MM.1S (cell line): Measurements from ENCODE around the gene MIPOL1.

Source experiments
- DNase-seq: peaks from one replicate; pipeline ENCODE4 v3.0.0-alpha.2; 2015
- H2AFZ ChIP-seq: fragments of 300-600 bp; sonication (generic); 2 replicates; pipeline ENCODE4 v1.6.0; 2016; ENCODE audit warnings: antibody characterized with exemption, low read length
- H3F3A ChIP-seq: fragments of 300-600 bp; sonication (generic); 2 replicates; pipeline ENCODE4 v1.6.1; 2016; ENCODE audit warnings: mild to moderate bottlenecking, antibody characterized with exemption, low read length, moderate library complexity, mixed read lengths; ENCODE audit not compliant: insufficient read depth
- H3K27ac ChIP-seq: fragments of 300-600 bp; sonication (generic); 2 replicates; pipeline ENCODE4 v1.5.1; 2016; ENCODE audit warnings: mild to moderate bottlenecking, low read length
- H3K27me3 ChIP-seq: fragments of 300-600 bp; sonication (generic); replicated peaks from 2 replicates; pipeline ENCODE4 v1.6.0; 2016; ENCODE audit warnings: low read length; ENCODE audit not compliant: insufficient read depth
- H3K36me3 ChIP-seq: fragments of 300-600 bp; sonication (generic); replicated peaks from 2 replicates; pipeline ENCODE4 v1.6.1; 2016; ENCODE audit warnings: mild to moderate bottlenecking, low read length, mixed read lengths; ENCODE audit not compliant: insufficient read depth
- H3K4me1 ChIP-seq: fragments of 300-600 bp; sonication (generic); 2 replicates; pipeline ENCODE4 v1.6.1; 2016; ENCODE audit warnings: low read length, mixed read lengths
- H3K4me2 ChIP-seq: fragments of 300-600 bp; sonication (generic); 2 replicates; pipeline ENCODE4 v1.6.0; 2016; ENCODE audit warnings: low read depth, low read length
- H3K4me3 ChIP-seq: fragments of 300-600 bp; sonication (generic); 2 replicates; pipeline ENCODE4 v1.5.1; 2016; ENCODE audit warnings: low read length, mixed read lengths
- H3K79me2 ChIP-seq: fragments of 300-600 bp; sonication (generic); 2 replicates; pipeline ENCODE4 v1.6.1; 2016; ENCODE audit warnings: mixed run types, low read length, mixed read lengths
- H3K9ac ChIP-seq: fragments of 300-600 bp; sonication (generic); 2 replicates; pipeline ENCODE4 v1.6.1; 2016; ENCODE audit warnings: low read length, mixed read lengths
- H3K9me2 ChIP-seq: fragments of 300-600 bp; sonication (generic); replicated peaks from 2 replicates; pipeline ENCODE4 v1.6.1; 2016; ENCODE audit warnings: mild to moderate bottlenecking, low read length, mixed read lengths; ENCODE audit not compliant: insufficient read depth
- H3K9me3 ChIP-seq: fragments of 300-600 bp; sonication (generic); replicated peaks from 2 replicates; pipeline ENCODE4 v1.6.1; 2016; ENCODE audit warnings: mild to moderate bottlenecking, low read length, mixed read lengths; ENCODE audit not compliant: insufficient read depth
- H4K20me1 ChIP-seq: fragments of 300-600 bp; sonication (generic); 2 replicates; pipeline ENCODE4 v1.6.1; 2016; ENCODE audit warnings: mild to moderate bottlenecking, low read length, moderate library complexity, mixed read lengths; ENCODE audit not compliant: insufficient read depth
- CTCF ChIP-seq: fragments of 300-600 bp; sonication (generic); IDR thresholded peaks from 2 replicates; pipeline ENCODE4 v1.5.1; 2016; ENCODE audit warnings: antibody characterized with exemption, low read length, mixed read lengths
- EZH2 ChIP-seq: fragments of 300-600 bp; sonication (generic); optimal IDR thresholded peaks from 2 replicates; pipeline ENCODE3; 2017; ENCODE audit warnings: low read depth, mild to moderate bottlenecking, antibody characterized with exemption, low read length, mixed read lengths
- EZH2phosphoT487 ChIP-seq: fragments of 300-600 bp; sonication (generic); IDR thresholded peaks from 2 replicates; pipeline ENCODE4 v1.6.1; 2018; ENCODE audit warnings: antibody characterized with exemption, low read length

Gene MIPOL1

GRCh38 chr14:37515771-37516170 is 318.0 kb downstream of the MIPOL1 start:
- Histone ChIP-seq H3F3A (no peaks in the 10 kb centered on the region), H3K9me3 (no peaks in the 10 kb centered on the region), H3K9ac (no peak overlapping the region), H3K27ac (no peak overlapping the region), H3K4me3 (no peak overlapping the region), H3K4me2 (no peak overlapping the region), H4K20me1 (no peaks in the 10 kb centered on the region), H2AFZ (no peak overlapping the region), H3K9me2 (no peaks in the 10 kb centered on the region), H3K36me3 (no peaks in the 10 kb centered on the region), H3K27me3 (no peaks in the 10 kb centered on the region), H3K4me1 (no peaks in the 10 kb centered on the region), H3K79me2 (no peaks in the 10 kb centered on the region)
- TF ChIP-seq CTCF (no peak), EZH2phosphoT487 (no peak), EZH2 (no peak)
- DNase-seq, result no peak

- H3K4me1 ChIP-seq, result no peaks in the 10 kb centered on the region
- no peaks in the 10 kb centered on the region for H3K36me3 ChIP-seq
- H3K9ac ChIP-seq, result no peak overlapping the region
- no peak overlapping the region for H3K4me3 ChIP-seq
- H3K9me3 ChIP-seq, result no peaks in the 10 kb centered on the region
- H3K9me2 ChIP-seq, result no peaks in the 10 kb centered on the region
- no peak for DNase-seq
- H4K20me1 ChIP-seq, result no peaks in the 10 kb centered on the region
- no peak overlapping the region for H3K4me2 ChIP-seq
- no peak overlapping the region for H3K27ac ChIP-seq
- H2AFZ ChIP-seq, result no peak overlapping the region
- TF ChIP-seq EZH2phosphoT487, result no peak
- TF ChIP-seq EZH2, result no peak
- TF ChIP-seq CTCF, result no peak
- no peaks in the 10 kb centered on the region for H3F3A ChIP-seq
- no peaks in the 10 kb centered on the region for H3K27me3 ChIP-seq
- H3K79me2 ChIP-seq, result no peaks in the 10 kb centered on the region
These were observed 329.3 kb downstream of the MIPOL1 start for GRCh38 chr14:37526994-37527393.

- no peak overlapping the region for H3K4me3 ChIP-seq
- H3K27ac ChIP-seq, result no peak overlapping the region
- H3K4me2 ChIP-seq, result no peak overlapping the region
- H3K9me2 ChIP-seq, result no peaks in the 10 kb centered on the region
- no peaks in the 10 kb centered on the region for H3K4me1 ChIP-seq
- H3K27me3 ChIP-seq, result no peaks in the 10 kb centered on the region
- no peaks in the 10 kb centered on the region for H4K20me1 ChIP-seq
- H2AFZ ChIP-seq, result no peak overlapping the region
- no peaks in the 10 kb centered on the region for H3K79me2 ChIP-seq
- H3F3A ChIP-seq, result no peaks in the 10 kb centered on the region
- H3K36me3 ChIP-seq, result no peaks in the 10 kb centered on the region
- DNase-seq, result no peak
- no peaks in the 10 kb centered on the region for H3K9me3 ChIP-seq
- TF ChIP-seq CTCF, result no peak
- no peak overlapping the region for H3K9ac ChIP-seq
These were observed 342.3 kb downstream of the MIPOL1 start for GRCh38 chr14:37539992-37540391.

GRCh38 chr14:37544407-37544806 is 346.7 kb downstream of the MIPOL1 start:
- no peak for DNase-seq
- H3K9ac ChIP-seq, result no peak overlapping the region
- no peaks in the 10 kb centered on the region for H3K27me3 ChIP-seq
- no peaks in the 10 kb centered on the region for H3K9me3 ChIP-seq
- H3K4me3 ChIP-seq, result no peak overlapping the region
- H2AFZ ChIP-seq, result no peak overlapping the region
- H3K36me3 ChIP-seq, result no peaks in the 10 kb centered on the region
- TF ChIP-seq EZH2 (no peak), EZH2phosphoT487 (no peak), CTCF (no peak)
- H3K4me1 ChIP-seq, result no peaks in the 10 kb centered on the region
- H3K27ac ChIP-seq, result no peak overlapping the region
- H3K4me2 ChIP-seq, result no peak overlapping the region
- no peaks in the 10 kb centered on the region for H3F3A ChIP-seq
- no peaks in the 10 kb centered on the region for H3K9me2 ChIP-seq
- H4K20me1 ChIP-seq, result no peaks in the 10 kb centered on the region
- no peaks in the 10 kb centered on the region for H3K79me2 ChIP-seq
